GM19468 (cell line): ENCODE data around the gene LRRC23.
A peak's percentile ranks its signal among the peaks of the same experiment; 100 is the strongest.
"Not testable (repeated sequence)": the region's sequence is repeated elsewhere in the genome, so short reads cannot be mapped to it uniquely, and the experiment has no call there.

Source experiments
- ATAC-seq: cut with Tn5 transposase; IDR thresholded peaks from one replicate; pipeline ENCODE4 v1.9.1; 2021; ENCODE audit warnings: mild to moderate bottlenecking, moderate library complexity, moderate number of reproducible peaks; ENCODE audit not compliant: unreplicated experiment; ENCODE audit errors: extremely low read depth

The LRRC23 gene

GRCh38 chr12:6872073-6873048 lies 32.3 kb upstream of the LRRC23 start:
- no peak for ATAC-seq

DNA sequence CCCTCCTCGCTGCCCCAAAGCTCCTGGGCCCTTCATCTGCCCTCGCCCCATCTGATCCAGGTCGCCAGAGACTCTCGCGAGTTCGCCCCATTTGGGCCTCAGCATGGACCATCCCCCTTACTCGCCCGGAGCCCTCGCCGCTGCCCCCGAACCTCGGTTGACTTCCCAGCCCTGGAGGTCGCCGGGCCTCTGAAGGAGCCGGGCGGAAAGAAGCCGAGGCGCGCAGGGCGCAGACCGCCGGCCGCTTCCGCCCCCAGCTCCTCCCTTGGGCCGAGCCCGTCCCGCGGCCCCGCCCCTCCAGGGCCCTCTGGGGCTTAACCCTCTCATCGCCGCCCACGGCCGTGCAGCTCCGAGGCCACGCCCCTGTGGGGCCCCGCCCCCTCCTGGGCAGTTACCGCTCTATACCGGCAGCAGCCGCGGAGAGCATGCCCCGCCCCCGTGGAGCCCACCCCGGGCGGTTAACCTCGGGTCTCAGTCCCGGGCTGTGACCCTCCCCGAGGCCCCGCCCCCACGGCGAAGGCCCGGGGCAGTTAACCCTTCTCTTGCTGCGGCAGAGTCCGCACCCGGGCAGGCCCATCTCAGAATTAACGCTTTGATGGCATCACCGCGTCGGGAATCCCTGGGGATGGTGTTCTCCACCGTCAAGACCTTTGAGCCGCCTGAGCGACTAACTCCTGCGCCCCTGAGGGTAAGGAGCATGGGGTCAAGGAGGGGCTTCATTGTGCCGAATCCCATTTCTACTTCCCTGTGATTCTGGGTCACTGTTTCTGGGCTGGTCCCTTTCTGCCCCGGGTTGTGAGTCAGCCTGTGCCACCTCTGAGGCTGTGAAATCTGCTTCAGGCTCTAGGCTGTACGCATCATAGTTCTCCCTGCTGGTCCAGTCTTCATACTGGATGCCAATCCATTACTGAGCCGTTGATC lies 31.3 kb upstream of the LRRC23 start, which contains the start of gene SPSB2:
Gene SPSB2 (minus strand): TSS at position 210 of the 921 bp plus-strand sequence. CDS start 402 bp downstream, outside the sequence.
- ATAC-seq, result peak; percentile 75

- ATAC-seq, result not testable (repeated sequence)
These were observed 30.6 kb upstream of the LRRC23 start for GRCh38 chr12:6874015-6874368.

- not testable (repeated sequence) for ATAC-seq
These were observed 24.8 kb upstream of the LRRC23 start for GRCh38 chr12:6879824-6880223.

DNA sequence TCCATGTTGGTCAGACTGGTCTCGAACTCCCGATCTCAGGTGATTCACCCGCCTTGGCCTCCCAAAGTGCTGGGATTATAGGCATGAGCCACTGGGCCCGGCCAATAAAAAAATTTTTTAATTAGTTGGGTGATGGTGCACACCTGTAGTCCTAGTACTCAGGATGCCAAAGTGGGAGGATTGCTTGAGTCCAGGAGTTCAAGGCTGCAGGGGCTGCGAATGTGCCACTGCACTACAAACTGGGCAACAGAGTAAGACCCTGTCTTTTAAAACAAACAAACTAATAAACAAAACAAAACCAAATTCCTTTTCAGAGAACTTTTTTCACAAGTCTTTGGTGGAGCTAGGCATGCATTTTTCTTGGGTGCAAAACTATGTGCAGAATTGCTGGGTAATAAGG lies 21.4 kb upstream of the LRRC23 start:
- ATAC-seq, result no peak

DNA sequence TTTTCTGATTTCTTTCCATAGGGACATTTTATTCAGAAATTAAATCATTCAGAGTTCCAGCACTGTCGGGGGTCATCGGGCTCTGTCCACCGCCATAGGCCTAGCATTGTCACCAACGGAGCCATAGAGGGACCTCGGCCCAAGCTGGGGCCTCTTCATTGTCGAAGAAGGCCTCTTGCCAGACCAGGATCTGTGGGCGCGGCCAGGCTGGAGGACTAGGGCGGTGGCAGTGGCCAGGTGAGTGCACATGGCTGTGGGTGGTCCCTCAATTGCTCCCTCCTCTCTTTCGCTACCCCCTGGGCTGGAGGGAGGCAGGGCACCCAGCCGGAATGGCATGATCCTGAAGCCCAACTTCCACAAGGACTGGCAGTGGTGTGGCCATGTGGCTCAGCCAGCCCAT lies 20.9 kb upstream of the LRRC23 start:
- no peak for ATAC-seq

DNA sequence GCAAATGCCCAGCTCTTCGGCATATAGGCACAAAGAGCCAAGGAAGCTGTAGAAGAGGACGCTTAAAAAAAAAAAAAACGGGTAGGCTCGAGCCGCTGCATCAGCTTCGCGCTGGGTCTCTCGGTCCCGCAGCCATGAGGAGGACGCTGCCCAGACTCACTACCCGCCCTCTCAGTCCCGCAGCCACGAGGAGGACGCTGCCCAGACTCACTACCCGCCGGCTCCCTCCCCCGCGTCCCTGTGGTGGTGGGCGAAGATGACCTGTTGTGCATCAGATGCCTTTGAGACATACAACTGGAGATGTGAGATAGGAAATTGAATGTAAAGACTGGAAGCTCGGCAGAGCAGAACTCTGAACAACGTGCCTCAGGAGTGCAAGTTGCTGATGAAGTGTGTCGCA lies 20.1 kb upstream of the LRRC23 start:
- no peak for ATAC-seq

DNA sequence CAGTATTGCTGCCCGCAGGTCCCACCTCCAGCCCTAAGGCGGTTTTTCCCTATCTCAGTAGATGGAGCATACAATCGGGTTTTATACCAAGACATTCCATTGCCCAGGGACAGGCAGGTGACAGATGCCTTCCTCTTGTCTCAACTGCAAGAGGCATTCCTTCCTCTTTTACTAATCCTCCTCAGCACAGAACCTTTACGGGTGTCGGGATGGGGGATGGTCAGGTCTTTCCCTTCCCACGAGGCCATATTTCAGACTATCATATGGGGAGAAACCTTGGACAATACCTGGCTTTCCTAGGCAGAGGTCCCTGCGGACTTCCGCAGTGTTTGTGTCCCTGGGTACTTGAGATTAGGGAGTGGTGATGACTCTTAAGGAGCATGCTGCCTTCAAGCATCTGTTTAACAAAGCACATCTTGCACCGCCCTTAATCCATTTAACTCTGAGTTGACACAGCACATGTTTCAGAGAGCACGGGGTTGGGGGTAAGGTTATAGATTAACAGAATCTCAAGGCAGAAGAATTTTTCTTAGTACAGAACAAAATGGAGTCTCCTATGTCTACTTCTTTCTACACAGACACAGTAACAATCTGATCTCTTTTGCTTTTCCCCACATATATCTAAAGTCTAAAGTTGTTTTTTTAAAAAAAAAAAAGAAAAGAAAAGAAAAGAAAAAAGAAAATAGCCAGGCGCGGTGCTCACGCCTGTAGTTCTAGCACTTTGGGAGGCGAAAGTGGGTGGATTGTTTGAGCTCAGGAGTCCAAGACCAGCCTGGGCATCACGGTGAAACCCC lies 18.2 kb upstream of the LRRC23 start:
- ATAC-seq, result not testable (repeated sequence)

- ATAC-seq, result no peak
These were observed 17.2 kb upstream of the LRRC23 start for GRCh38 chr12:6887460-6887859.

GRCh38 chr12:6888360-6888759 lies 16.3 kb upstream of the LRRC23 start:
- no peak for ATAC-seq

GRCh38 chr12:6888794-6889193 lies 15.8 kb upstream of the LRRC23 start:
- not testable (repeated sequence) for ATAC-seq

DNA sequence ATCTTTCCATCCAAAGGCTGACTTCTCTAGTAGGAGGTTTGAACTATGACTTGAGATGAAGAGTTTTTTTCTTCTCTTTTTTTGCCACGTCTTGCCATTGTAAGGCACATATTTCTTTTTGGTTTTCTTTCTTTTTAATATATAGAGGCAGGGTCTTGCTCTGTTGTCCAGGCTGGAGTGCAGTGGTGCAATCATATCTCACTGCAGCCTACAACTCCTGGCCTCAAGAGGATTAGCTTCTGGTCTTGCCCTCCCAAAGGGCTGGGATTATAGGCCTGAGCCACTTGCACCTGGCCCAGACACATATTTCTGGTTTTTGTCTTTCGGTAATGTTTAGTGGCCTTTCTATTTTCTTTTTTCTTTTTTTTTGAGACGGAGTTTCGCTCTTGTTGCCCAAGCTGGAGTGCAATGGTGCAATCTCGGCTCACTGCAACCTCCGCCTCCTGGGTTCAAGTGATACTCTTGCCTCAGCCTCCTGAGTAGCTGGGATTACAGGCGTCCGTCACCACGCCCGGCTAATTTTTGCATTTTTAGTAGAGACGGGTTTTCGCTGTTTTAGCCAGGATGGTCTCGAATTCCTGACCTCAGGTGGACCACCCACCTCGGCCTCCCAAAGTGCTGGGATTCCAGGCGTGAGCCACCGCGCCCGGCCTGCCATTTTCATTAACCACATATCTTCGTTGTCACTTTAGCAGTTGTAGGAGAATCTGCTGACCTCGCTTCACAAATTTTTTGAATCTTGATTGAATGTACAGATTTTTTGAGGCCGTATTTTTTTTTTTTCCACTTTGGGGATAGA lies 14.6 kb upstream of the LRRC23 start:
- ATAC-seq, result not testable (repeated sequence)

- peak; percentile 94 for ATAC-seq
These were observed 13.6 kb upstream of the LRRC23 start for GRCh38 chr12:6890789-6891645.

DNA sequence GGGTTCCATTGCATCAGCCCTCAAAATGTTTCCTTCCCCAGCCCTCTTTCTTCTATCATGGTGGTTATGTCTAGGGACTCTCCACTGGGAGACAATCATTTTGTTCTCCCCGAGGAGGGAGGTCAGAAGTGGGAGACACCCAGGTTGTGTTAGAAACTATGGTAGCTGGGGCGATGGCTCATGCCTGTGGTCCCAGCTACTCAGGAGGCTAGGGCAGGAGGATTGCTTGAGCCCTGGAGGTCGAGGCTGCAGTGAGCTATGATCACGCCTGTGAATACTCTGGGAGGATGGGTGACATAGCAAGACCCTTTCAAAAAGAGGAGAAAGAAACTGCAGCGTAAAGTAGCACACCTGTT lies 13.0 kb upstream of the LRRC23 start:
- no peak for ATAC-seq

DNA sequence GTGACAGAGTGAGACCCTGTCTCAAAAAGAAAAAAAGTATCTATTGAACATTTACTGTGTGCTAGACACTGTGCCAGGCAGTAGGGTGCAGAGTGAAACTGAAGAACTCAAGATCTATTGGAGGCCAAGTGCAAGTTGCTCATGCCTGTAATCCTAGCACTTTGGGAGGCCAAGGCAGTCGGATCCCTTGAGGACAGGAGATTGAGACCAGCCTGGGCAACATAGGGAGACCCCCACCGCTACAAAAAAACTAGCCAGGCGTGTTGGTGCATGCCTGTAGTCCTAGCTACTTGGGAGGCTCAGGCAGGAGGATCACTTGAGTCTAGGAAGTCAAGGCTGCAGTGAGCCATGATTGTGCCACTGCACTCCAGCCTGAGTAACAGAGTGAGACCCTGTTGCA lies 11.9 kb upstream of the LRRC23 start:
- ATAC-seq, result not testable (repeated sequence)

GRCh38 chr12:6894321-6894720 lies 10.3 kb upstream of the LRRC23 start:
- no peak for ATAC-seq

- no peak for ATAC-seq
These were observed 7.7 kb upstream of the LRRC23 start for GRCh38 chr12:6896846-6897435.

- no peak for ATAC-seq
These were observed 5.2 kb upstream of the LRRC23 start for GRCh38 chr12:6899427-6899826.
